ENCODE results near the gene RELL2.
"Not testable (repeated sequence)": the region's sequence is repeated elsewhere in the genome, so short reads cannot be mapped to it uniquely, and the experiment has no call there.

The RELL2 gene

DNA sequence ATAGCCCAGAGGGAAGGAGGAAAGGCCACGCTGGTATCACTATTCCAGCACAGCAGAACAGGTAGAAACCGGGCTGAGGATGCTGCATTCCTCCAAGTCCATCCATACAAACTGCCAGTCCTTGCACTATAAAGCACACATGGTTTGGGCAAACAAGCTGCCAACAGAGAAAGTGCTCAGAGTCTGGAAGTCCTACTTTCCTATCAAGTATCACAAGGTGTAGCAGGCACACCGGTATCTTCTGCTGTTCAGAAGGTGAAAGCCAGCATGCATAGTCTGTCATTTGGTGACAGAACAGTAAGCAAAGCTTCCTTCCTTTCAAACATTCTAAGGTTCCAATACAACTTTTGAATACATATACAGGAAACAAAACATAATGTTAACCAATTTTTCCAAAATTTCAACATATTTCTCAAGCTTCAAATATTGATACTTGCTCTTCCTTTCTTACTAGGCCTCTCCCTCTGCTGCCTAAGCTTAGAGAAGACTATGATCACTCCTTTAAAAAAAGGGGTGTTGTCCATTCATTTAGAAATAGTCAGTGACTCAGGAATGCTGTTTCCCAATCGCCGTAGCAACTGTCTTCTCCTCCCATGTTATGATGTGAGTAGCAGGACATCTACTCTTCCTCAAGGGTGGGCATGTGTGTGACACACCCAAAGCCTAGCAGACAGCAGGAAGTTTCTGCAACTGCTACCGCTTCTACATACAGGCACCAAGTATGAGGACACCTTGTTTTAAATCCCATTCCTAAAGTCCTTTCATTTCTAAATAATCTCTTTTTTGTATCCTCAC, 32.7 kb upstream of the RELL2 start:
- no peak for DNase-seq (ENCODE audit: low read depth, low spot score)

DNA sequence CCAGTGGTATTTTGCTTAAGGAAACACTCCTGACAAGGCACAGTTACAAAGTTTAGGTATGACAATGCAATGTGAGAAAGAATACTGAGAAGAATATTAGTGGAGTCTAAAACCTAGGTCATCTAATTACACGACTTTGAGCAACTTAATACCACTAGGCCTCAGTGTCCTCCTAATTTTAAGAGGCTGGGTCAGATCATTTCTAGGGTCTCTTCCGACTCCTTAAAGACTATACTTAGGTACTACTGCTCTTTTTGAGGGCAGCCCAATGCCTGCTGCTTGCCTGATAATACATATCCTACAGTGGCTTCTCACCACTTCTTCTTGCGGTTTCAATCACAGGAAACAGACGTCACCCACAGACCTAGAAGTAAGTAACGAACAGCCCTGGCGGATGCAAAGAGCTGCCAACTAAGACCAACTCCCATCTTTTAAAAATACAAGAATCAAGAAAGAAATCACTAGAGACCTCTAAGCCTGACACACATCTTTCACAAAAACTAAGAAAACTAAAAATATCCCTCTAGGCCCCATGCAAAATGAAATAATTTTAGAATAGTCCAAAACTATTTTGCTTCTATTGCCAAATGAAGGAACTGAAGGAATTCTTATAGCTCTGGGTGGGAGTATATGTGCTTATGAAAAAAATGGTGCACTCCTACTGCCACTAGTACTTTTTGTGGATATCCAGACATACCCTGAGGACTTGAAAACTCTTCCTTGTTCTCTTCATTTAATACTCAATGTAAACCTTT, 31.1 kb upstream of the RELL2 start:
- no peak for TF ChIP-seq YY1 (IDR thresholded peaks at IDR 0.05; ENCODE audit: insufficient read depth, insufficient read length)
- TF ChIP-seq SUZ12 (IDR thresholded peaks at IDR 0.05; ENCODE audit: extremely low read depth, insufficient read depth, insufficient read length), result no peak
- no peak for TF ChIP-seq ZNF274 (IDR thresholded peaks at IDR 0.05; ENCODE audit: low read depth, low read length)
- Histone ChIP-seq H3K4me3 (ENCODE audit: insufficient read length, low read depth) (no peak overlapping the region), H3K9ac (ENCODE audit: insufficient read length, low read depth) (no peak overlapping the region), H3K36me3 (ENCODE audit: insufficient read depth, insufficient read length, low read length) (no peaks in the 10 kb centered on the region), H3K4me1 (ENCODE audit: insufficient read depth, insufficient read length) (peaks cover 2% of the 10 kb centered on the region), H3K9me3 (ENCODE audit: insufficient read depth, low read length) (no peaks in the 10 kb centered on the region), H3K27me3 (ENCODE audit: insufficient read depth, insufficient read length) (no peaks in the 10 kb centered on the region)
- no peak for DNase-seq (ENCODE audit: low read depth, low spot score)

More for the DNA sequence above, 32.7 kb upstream of the RELL2 start:
- H3K9ac ChIP-seq (ENCODE audit: insufficient read length, low read depth), result no peak overlapping the region
- no peaks in the 10 kb centered on the region for H3K27me3 ChIP-seq (ENCODE audit: insufficient read depth, insufficient read length)
- TF ChIP-seq ZNF274 (IDR thresholded peaks at IDR 0.05; ENCODE audit: low read depth, low read length), result no peak
- no peak for TF ChIP-seq SUZ12 (IDR thresholded peaks at IDR 0.05; ENCODE audit: extremely low read depth, insufficient read depth, insufficient read length)
- no peak for TF ChIP-seq YY1 (IDR thresholded peaks at IDR 0.05; ENCODE audit: insufficient read depth, insufficient read length)
- H3K36me3 ChIP-seq (ENCODE audit: insufficient read depth, insufficient read length, low read length), result no peaks in the 10 kb centered on the region
- H3K4me1 ChIP-seq (ENCODE audit: insufficient read depth, insufficient read length), result peaks cover 2% of the 10 kb centered on the region
- H3K9me3 ChIP-seq (ENCODE audit: insufficient read depth, low read length), result no peaks in the 10 kb centered on the region
- no peak overlapping the region for H3K4me3 ChIP-seq (ENCODE audit: insufficient read length, low read depth)

DNA sequence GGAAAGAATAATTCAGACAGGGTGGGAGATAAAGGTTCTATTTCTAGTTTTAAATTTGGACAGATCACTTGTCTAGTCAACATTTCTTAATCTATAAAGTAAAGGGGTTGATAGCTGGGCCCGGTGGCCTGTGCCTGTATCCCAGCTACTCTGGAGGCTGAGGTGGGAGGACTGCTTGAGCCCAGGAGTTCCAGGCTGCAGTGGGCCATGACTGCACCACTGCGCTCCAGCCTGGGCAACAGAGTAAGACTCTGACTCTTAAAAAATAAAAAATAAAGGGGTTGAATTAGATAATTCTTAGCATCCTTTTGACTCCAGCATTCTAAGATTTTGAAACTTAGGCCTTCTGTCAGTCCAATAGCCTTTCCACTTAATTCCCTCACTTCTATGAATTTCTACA, 28.8 kb upstream of the RELL2 start:
- no peaks in the 10 kb centered on the region for H3K36me3 ChIP-seq (ENCODE audit: insufficient read depth, insufficient read length, low read length)
- no peak overlapping the region for H3K4me3 ChIP-seq (ENCODE audit: insufficient read length, low read depth)
- no peak overlapping the region for H3K9ac ChIP-seq (ENCODE audit: insufficient read length, low read depth)
- TF ChIP-seq ZNF274 (IDR thresholded peaks at IDR 0.05; ENCODE audit: low read depth, low read length), result no peak
- no peak for TF ChIP-seq YY1 (IDR thresholded peaks at IDR 0.05; ENCODE audit: insufficient read depth, insufficient read length)
- TF ChIP-seq SUZ12 (IDR thresholded peaks at IDR 0.05; ENCODE audit: extremely low read depth, insufficient read depth, insufficient read length), result no peak
- H3K27me3 ChIP-seq (ENCODE audit: insufficient read depth, insufficient read length), result no peaks in the 10 kb centered on the region
- DNase-seq (ENCODE audit: low read depth, low spot score), result no peak
- peaks cover 2% of the 10 kb centered on the region for H3K4me1 ChIP-seq (ENCODE audit: insufficient read depth, insufficient read length)
- H3K9me3 ChIP-seq (ENCODE audit: insufficient read depth, low read length), result no peaks in the 10 kb centered on the region

DNA sequence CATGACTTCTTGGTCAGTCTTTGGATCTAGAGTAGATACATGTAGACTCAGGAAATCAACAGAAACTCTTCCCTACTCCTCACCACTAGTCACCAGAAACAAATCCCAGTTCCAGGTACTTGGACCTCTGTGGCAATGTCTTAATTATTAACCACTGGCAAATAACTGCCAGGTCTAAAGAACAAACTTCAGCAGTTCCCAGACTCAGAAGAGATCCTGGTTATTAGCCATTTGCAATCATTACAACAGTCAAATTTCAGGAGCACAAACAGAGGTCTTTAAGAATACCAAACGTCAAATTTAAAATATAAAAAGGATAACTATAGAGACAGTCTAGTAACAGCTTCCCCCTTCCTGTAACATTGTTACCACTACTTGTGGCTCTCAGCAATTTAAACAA, 28.2 kb upstream of the RELL2 start:
- Histone ChIP-seq H3K36me3 (ENCODE audit: insufficient read depth, insufficient read length, low read length) (no peaks in the 10 kb centered on the region), H3K4me1 (ENCODE audit: insufficient read depth, insufficient read length) (peaks cover 2% of the 10 kb centered on the region), H3K9ac (ENCODE audit: insufficient read length, low read depth) (no peak overlapping the region), H3K9me3 (ENCODE audit: insufficient read depth, low read length) (no peaks in the 10 kb centered on the region), H3K4me3 (ENCODE audit: insufficient read length, low read depth) (no peak overlapping the region), H3K27me3 (ENCODE audit: insufficient read depth, insufficient read length) (no peaks in the 10 kb centered on the region)
- TF ChIP-seq SUZ12 (IDR thresholded peaks at IDR 0.05; ENCODE audit: extremely low read depth, insufficient read depth, insufficient read length) (no peak), YY1 (IDR thresholded peaks at IDR 0.05; ENCODE audit: insufficient read depth, insufficient read length) (no peak), ZNF274 (IDR thresholded peaks at IDR 0.05; ENCODE audit: low read depth, low read length) (no peak)
- DNase-seq (ENCODE audit: low read depth, low spot score), result no peak

DNA sequence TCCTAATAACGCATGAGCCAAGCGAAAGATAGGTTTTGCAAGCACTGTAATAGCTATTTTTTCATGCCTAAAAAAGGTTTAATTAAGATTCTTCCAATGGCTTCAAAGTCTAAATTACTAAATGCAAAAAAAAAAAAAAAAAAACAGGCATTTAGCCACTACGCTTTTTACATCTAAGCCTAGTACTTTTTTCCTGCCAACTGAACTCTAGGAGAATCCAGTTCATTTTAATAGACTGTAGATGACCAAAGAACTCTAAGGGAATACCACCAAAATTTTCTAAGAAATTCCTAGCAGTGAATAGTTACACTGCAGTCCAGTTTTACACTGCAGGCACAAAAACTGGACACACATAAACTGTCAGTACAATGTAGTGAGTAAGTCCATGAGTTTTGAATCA, 27.8 kb upstream of the RELL2 start:
- no peak overlapping the region for H3K4me3 ChIP-seq (ENCODE audit: insufficient read length, low read depth)
- DNase-seq (ENCODE audit: low read depth, low spot score), result no peak
- H3K4me1 ChIP-seq (ENCODE audit: insufficient read depth, insufficient read length), result peaks cover 2% of the 10 kb centered on the region
- TF ChIP-seq SUZ12 (IDR thresholded peaks at IDR 0.05; ENCODE audit: extremely low read depth, insufficient read depth, insufficient read length) (no peak), ZNF274 (IDR thresholded peaks at IDR 0.05; ENCODE audit: low read depth, low read length) (no peak), YY1 (IDR thresholded peaks at IDR 0.05; ENCODE audit: insufficient read depth, insufficient read length) (no peak)
- H3K9ac ChIP-seq (ENCODE audit: insufficient read length, low read depth), result no peak overlapping the region
- no peaks in the 10 kb centered on the region for H3K9me3 ChIP-seq (ENCODE audit: insufficient read depth, low read length)
- H3K36me3 ChIP-seq (ENCODE audit: insufficient read depth, insufficient read length, low read length), result no peaks in the 10 kb centered on the region
- no peaks in the 10 kb centered on the region for H3K27me3 ChIP-seq (ENCODE audit: insufficient read depth, insufficient read length)

DNA sequence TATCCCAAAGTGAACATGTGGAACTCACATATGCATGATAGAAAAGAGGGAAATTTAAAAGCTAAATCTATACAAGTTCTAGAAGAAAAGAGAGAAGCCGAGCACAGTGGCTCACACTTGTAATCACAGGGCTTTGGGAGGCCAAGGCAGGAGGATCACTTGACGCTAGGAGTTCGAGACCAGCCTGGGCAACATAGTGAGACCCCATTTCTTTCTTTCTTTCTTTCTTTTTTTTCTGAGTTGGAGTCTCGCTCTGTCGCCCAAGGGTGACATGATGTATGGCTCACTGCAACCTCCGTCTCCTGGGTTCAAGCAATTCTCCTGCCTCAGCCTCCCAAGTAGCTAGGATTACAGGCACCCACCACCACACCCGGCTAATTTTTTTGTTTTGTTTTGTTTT, 26.9 kb upstream of the RELL2 start:
- H3K36me3 ChIP-seq (ENCODE audit: insufficient read depth, insufficient read length, low read length); H3K4me1 ChIP-seq (ENCODE audit: insufficient read depth, insufficient read length); H3K4me3 ChIP-seq (ENCODE audit: insufficient read length, low read depth); H3K9me3 ChIP-seq (ENCODE audit: insufficient read depth, low read length); DNase-seq (ENCODE audit: low read depth, low spot score); H3K9ac ChIP-seq (ENCODE audit: insufficient read length, low read depth); H3K27me3 ChIP-seq (ENCODE audit: insufficient read depth, insufficient read length): not testable (repeated sequence)

DNA sequence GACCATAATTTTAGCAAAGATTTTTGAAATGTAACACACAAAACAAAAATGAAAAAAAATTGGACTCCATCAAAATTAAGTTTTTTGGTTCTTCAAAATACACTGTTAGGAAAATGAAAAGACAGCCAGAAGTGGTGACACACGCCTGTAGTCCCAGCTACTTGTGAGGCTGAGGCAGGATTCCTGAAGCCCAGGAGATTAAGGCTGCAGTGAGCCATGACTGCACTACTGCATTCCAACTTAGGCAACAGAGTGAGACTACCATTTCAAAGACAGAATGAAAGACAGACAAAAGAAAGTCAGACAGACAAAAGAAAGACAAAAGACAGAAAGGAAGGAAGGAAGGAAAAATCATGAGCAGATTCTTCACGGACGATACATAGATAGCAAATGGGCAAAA, 25.5 kb upstream of the RELL2 start:
- no peaks in the 10 kb centered on the region for H3K9me3 ChIP-seq (ENCODE audit: insufficient read depth, low read length)
- H3K27me3 ChIP-seq (ENCODE audit: insufficient read depth, insufficient read length), result no peaks in the 10 kb centered on the region
- H3K4me1 ChIP-seq (ENCODE audit: insufficient read depth, insufficient read length), result no peaks in the 10 kb centered on the region
- no peak overlapping the region for H3K4me3 ChIP-seq (ENCODE audit: insufficient read length, low read depth)
- DNase-seq (ENCODE audit: low read depth, low spot score), result no peak
- no peak overlapping the region for H3K9ac ChIP-seq (ENCODE audit: insufficient read length, low read depth)
- no peak for TF ChIP-seq ZNF274 (IDR thresholded peaks at IDR 0.05; ENCODE audit: low read depth, low read length)
- TF ChIP-seq SUZ12 (IDR thresholded peaks at IDR 0.05; ENCODE audit: extremely low read depth, insufficient read depth, insufficient read length), result no peak
- TF ChIP-seq YY1 (IDR thresholded peaks at IDR 0.05; ENCODE audit: insufficient read depth, insufficient read length), result no peak
- peaks cover 4% of the 10 kb centered on the region for H3K36me3 ChIP-seq (ENCODE audit: insufficient read depth, insufficient read length, low read length)

Measured in NT2/D1 (cell line).